Pancreas (tissue), 10 donors: ENCODE data around the gene VWA1. TPM values are rescaled to one million over a fixed set of nuclear protein-coding genes. Genes with fewer than 3 reads are reported as not detected.
"Not testable (repeated sequence)": the region's sequence is repeated elsewhere in the genome, so short reads cannot be mapped to it uniquely, and the experiment has no call there.

ENCODE experiments used
- ATAC-seq, 4 donors: fragments of 200-7000 bp; cut with Tn5 transposase; one replicate each; pipeline versions ENCODE4 v1.8.0 to v1.9.1; 2020; ENCODE audit warnings: mild to moderate bottlenecking in 4 of 4, moderate library complexity in 4 of 4
- DNase-seq, 6 donors: peaks; one replicate each; pipeline ENCODE4 v3.0.0-alpha.2; 2020
- FAIRE-seq: peaks from 2 replicates; lab custom pipeline; 2012; peaks lifted over from hg19 to GRCh38; lab: Jason Lieb, UNC
- H3K27ac ChIP-seq, 4 donors: fragments of 200-600 bp; sonication (generic); 1 replicate in 3 of 4; 2 replicates in 1 of 4; pipeline versions ENCODE4 v1.5.0 to v1.8.0; 2020
- H3K27me3 ChIP-seq, 4 donors: fragments of 200-600 bp; one replicate each; pipeline ENCODE4 v1.8.0; 2021
- H3K36me3 ChIP-seq, 3 donors: fragments of 200-600 bp; sonication (generic) in 1 of 3; one replicate each; pipeline versions ENCODE4 v1.5.0 to v1.8.0; 2020 to 2021
- H3K4me1 ChIP-seq, 3 donors: fragments of 200-600 bp; one replicate each; pipeline ENCODE4 v1.8.0; 2021
- H3K4me3 ChIP-seq, 4 donors: fragments of 200-600 bp; sonication (generic) in 2 of 4; one replicate each; pipeline versions ENCODE4 v1.5.0 to v1.8.0; 2020 to 2021
- H3K9me3 ChIP-seq, 4 donors: fragments of 200-600 bp; one replicate each; pipeline ENCODE4 v1.8.0; 2021
- CTCF ChIP-seq, 4 donors: fragments of 200-600 bp; sonication (generic) in 3 of 4; IDR thresholded peaks; one replicate each; pipeline versions ENCODE4 v1.5.0 to v1.8.0; 2021; ENCODE audit warnings: antibody characterized with exemption in 4 of 4
- WGBS, 2 donors: extraction: QIAGEN DNeasy Blood & Tissue Kit; methylation state at CpG; one replicate each; pipeline ENCODE4 v1.1.7; 2013; 5-methylcytosine and 5-hydroxymethylcytosine counted together
- intact Hi-C, 3 donors: fragments of 100-400 bp; cut with DNase I; formaldehyde crosslinking; loops; one replicate each; pipeline versions ENCODE4 v1.11.1 to v1.14.2; 2022
- polyA plus RNA-seq, 2 donors: library from polyadenylated mRNA; stranded (reverse); fragments of 200-250 nt; gene quantifications; one replicate each; pipeline ENCODE4 v1.2.3, GENCODE V29; 2013
- total RNA-seq, 6 donors: library from RNA; stranded (reverse); fragmentation: NEBNext Ultra II Directional in 4 of 6; extraction: Animal tissue kit (Norgen Biotek cat#: 25700) in 4 of 6; gene quantifications; one replicate each; pipeline versions ENCODE4 v1.2.1 to v1.2.4, GENCODE V29; 2021 to 2023
- donor health status: healthy with polysubstance abuse.
- donor health status: DM: no; HTN: no; CAD: no; lungs with moderate emphysema.
- donor health status: DM: no; HTN: no; CAD: no.
- donor health status: control.
- donor health status: control.
- donor health status: Bipolar disorder and iron deficiency.
- donor health status: DM: yes; HTN: yes; CAD: no.
- donor health status: DM: no; HTN: no; CAD: no.
- donor health status: DM: no; HTN: no; CAD: no.
- donor health status: DM: yes; HTN: yes; CAD: no.

The VWA1 gene
- total and polyA plus RNA-seq, 8 donors = 25.4 to 138 (median 55.2) TPM

GRCh38 chr1:1461721-1462317, 26.3 kb downstream of the VWA1 start:
- intact Hi-C loops = no loop called here
- Histone ChIP-seq H3K9me3 (no peaks in the 10 kb centered on the region), H3K27ac (peak overlapping the region in 3 of 4 donors; percentile 36 to 58 (median 39)), H3K36me3 (no peaks in the 10 kb centered on the region), H3K4me3 (peak overlapping the region; percentile 5 to 40 (median 12)), H3K4me1 (no peaks in the 10 kb centered on the region), H3K27me3 (no peaks in the 10 kb centered on the region)
- ATAC-seq = peak; percentile 20 to 29 (median 22)
- no peak for TF ChIP-seq CTCF (IDR thresholded peaks at IDR 0.05)
- WGBS, 2 donors = 42 to 50% methylated on average over 18 of the region's 18 CpGs
- FAIRE-seq = no peak
- no peak for DNase-seq

- ATAC-seq (peak; percentile 88 to 96 (median 94)), DNase-seq (peak; percentile 65 to 85 (median 72)), FAIRE-seq (no peak)
- intact Hi-C loops = no loop called here
- H3K4me1 ChIP-seq = no peaks in the 10 kb centered on the region
- no peak for TF ChIP-seq CTCF (IDR thresholded peaks at IDR 0.05)
- peak overlapping the region in 3 of 4 donors; percentile 36 to 58 (median 39) for H3K27ac ChIP-seq
- H3K4me3 ChIP-seq = peak overlapping the region; percentile 5 to 40 (median 12)
- 37 to 41% methylated on average over 26 of the region's 26 CpGs for WGBS, 2 donors
- no peaks in the 10 kb centered on the region for H3K9me3 ChIP-seq
- H3K36me3 ChIP-seq = no peaks in the 10 kb centered on the region
- H3K27me3 ChIP-seq = no peaks in the 10 kb centered on the region
These were observed 27.0 kb downstream of the VWA1 start for GRCh38 chr1:1462318-1462966.

- ATAC-seq (no peak), DNase-seq (no peak), FAIRE-seq (no peak)
- peak overlapping the region in 1 of 4 donors; percentile 40 for H3K4me3 ChIP-seq
- intact Hi-C loops = no loop called here
- no peaks in the 10 kb centered on the region for H3K4me1 ChIP-seq
- WGBS, 2 donors = 86 to 96% methylated on average over 7 of the region's 7 CpGs
- H3K27ac ChIP-seq = no peak overlapping the region
- no peaks in the 10 kb centered on the region for H3K36me3 ChIP-seq
- H3K27me3 ChIP-seq = no peaks in the 10 kb centered on the region
- no peak for TF ChIP-seq CTCF (IDR thresholded peaks at IDR 0.05)
- H3K9me3 ChIP-seq = no peaks in the 10 kb centered on the region
These were observed 27.8 kb downstream of the VWA1 start for GRCh38 chr1:1463312-1463711.

- H3K27me3 ChIP-seq, ATAC-seq, intact Hi-C loops, H3K27ac ChIP-seq, H3K4me3 ChIP-seq, H3K9me3 ChIP-seq, H3K36me3 ChIP-seq, FAIRE-seq, DNase-seq: not testable (repeated sequence)
- H3K4me1 ChIP-seq = peaks cover 0 to 16% (median 0%) of the 10 kb centered on the region in 3 donors
- WGBS, 2 donors = 86 to 87% methylated on average over 31 to 38 of the region's 44 CpGs
These were observed 32.9 kb downstream of the VWA1 start for GRCh38 chr1:1468196-1468985.

- intact Hi-C loops = no loop called here
- peak overlapping the region; percentile 48 to 63 (median 56) for H3K4me3 ChIP-seq
- peak overlapping the region; percentile 26 to 78 (median 71) for H3K27ac ChIP-seq
- peak in 2 of 6 donors; percentile 30 to 35 for DNase-seq
- peak; percentile 29 to 40 (median 36) for ATAC-seq
- H3K9me3 ChIP-seq = no peaks in the 10 kb centered on the region
- no peaks in the 10 kb centered on the region for H3K36me3 ChIP-seq
- peaks cover 0 to 20% (median 0%) of the 10 kb centered on the region in 3 donors for H3K4me1 ChIP-seq
- WGBS, 2 donors = 8 to 9% methylated on average over 16 of the region's 16 CpGs
- TF ChIP-seq CTCF (IDR thresholded peaks at IDR 0.05) = no peak
- no peaks in the 10 kb centered on the region for H3K27me3 ChIP-seq
- no peak for FAIRE-seq
These were observed 35.3 kb downstream of the VWA1 start for GRCh38 chr1:1470626-1471388.
